RWPE1 (cell line): Measurements from ENCODE around the gene DIP2A.

Experiments
- CTCF ChIA-PET: fragments of 350-600 bp; sonication (Branson Sonifier 250); formaldehyde crosslinking; extraction: SDS; loops from one replicate; lab custom pipeline; 2021; lab: Yijun Ruan, JAX
- POLR2A ChIA-PET: fragments of 400-600 bp; formaldehyde crosslinking; extraction: SDS; loops from one replicate; lab custom pipeline; 2020; ENCODE audit warnings: antibody characterized with exemption; ENCODE audit not compliant: low non-redundant PET; lab: Yijun Ruan, JAX
- DNase-seq: peaks from one replicate; pipeline ENCODE4 v3.0.0; 2012; ENCODE audit warnings: low spot score
- H3K27ac ChIP-seq: fragments of 450-650 bp; 2 replicates; pipeline ENCODE4 v1.5.1; 2017
- CTCF ChIP-seq: fragments of 450-650 bp; conservative IDR thresholded peaks from 2 replicates; pipeline ENCODE4 v1.5.1; 2017; ENCODE audit warnings: low read depth, mild to moderate bottlenecking

DIP2A gene

GRCh38 chr21:46436621-46437020, 22.1 kb upstream of the DIP2A start:
- TF ChIP-seq CTCF, result no peak
- ChIA-PET POLR2A (no interaction called here), CTCF (no interaction called here)
- DNase-seq, result no peak
- no peak overlapping the region for H3K27ac ChIP-seq

- TF ChIP-seq CTCF, result no peak
- CTCF ChIA-PET, result no interaction called here
- no peak overlapping the region for H3K27ac ChIP-seq
- POLR2A ChIA-PET, result no interaction called here
- no peak for DNase-seq
Measured at GRCh38 chr21:46437096-46437498, 21.6 kb upstream of the DIP2A start.

- DNase-seq, result no peak
- H3K27ac ChIP-seq, result no peak overlapping the region
- ChIA-PET POLR2A (no interaction called here), CTCF (interaction anchor here (1.0 kb wide), 1 partner anchor 17 kb away, joined by 7 read pairs; no protein-coding TSS in a partner anchor)
- TF ChIP-seq CTCF, result no peak
Measured at GRCh38 chr21:46437511-46437910, 21.2 kb upstream of the DIP2A start.

GRCh38 chr21:46438241-46438640, 20.4 kb upstream of the DIP2A start:
- no peak overlapping the region for H3K27ac ChIP-seq
- ChIA-PET POLR2A (no interaction called here), CTCF (interaction anchor here (1.0 kb wide), 1 partner anchor 16 kb away, joined by 7 read pairs; no protein-coding TSS in a partner anchor)
- DNase-seq, result no peak
- TF ChIP-seq CTCF, result no peak

GRCh38 chr21:46439906-46440305, 18.8 kb upstream of the DIP2A start:
- no peak for TF ChIP-seq CTCF
- DNase-seq, result no peak
- ChIA-PET CTCF (no interaction called here), POLR2A (no interaction called here)
- H3K27ac ChIP-seq, result no peak overlapping the region

- no peak overlapping the region; the same call in 1 of the 2 replicates for H3K27ac ChIP-seq
- ChIA-PET CTCF (interaction anchor here (0.6 kb wide), 1 partner anchor 220 kb away, joined by 4 read pairs; no protein-coding TSS in a partner anchor), POLR2A (no interaction called here)
- no peak for DNase-seq
- no peak for TF ChIP-seq CTCF
Measured at GRCh38 chr21:46441331-46441730, 17.4 kb upstream of the DIP2A start.
